Nucleus accumbens (tissue), 56 donors: ENCODE data around the gene SLC2A10.

Experiments used
- DNase-seq, 56 donors: peaks; one replicate each; lab custom pipeline; 2025; lab: John Stamatoyannopoulos, UW

Gene SLC2A10

GRCh38 chr20:46758929-46759669 lies 49.6 kb downstream of the SLC2A10 start:
- no peak for DNase-seq

- DNase-seq = no peak
Measured at GRCh38 chr20:46761566-46761965, 52.1 kb downstream of the SLC2A10 start.

GRCh38 chr20:46764068-46764467 lies 54.6 kb downstream of the SLC2A10 start:
- DNase-seq = no peak

DNA sequence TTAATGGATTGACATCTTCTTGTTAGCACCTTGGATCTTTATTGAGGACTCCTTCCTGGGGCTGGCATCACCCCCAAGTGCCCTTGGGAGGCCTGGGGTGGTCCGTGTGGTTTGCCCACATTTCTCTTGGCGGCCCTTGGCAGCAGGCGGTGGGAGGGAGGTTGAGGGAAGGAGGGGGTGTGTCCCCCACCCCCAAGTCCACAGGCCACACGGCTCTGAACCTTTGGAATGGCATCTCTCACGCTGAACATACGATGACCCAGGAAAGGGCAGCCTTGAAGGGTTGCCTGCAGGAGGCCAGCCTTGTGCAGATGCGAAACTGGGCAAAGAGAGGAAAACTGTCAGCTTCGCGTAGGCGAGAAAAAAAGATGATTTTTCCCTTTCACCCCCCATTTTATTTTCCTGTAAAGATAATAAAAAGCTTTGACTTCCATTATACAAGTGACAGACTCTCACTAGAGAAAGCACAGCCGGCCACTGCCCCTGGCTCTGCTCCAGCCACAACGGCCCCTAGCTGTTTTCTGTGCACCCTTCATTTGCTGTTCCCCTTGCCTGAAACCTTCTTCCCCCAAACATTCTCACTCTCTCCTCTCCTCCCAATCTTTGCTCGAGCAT lies 56.2 kb downstream of the SLC2A10 start:
- DNase-seq = no peak

- DNase-seq = no peak
Measured at GRCh38 chr20:46767127-46767761, 57.8 kb downstream of the SLC2A10 start.

DNA sequence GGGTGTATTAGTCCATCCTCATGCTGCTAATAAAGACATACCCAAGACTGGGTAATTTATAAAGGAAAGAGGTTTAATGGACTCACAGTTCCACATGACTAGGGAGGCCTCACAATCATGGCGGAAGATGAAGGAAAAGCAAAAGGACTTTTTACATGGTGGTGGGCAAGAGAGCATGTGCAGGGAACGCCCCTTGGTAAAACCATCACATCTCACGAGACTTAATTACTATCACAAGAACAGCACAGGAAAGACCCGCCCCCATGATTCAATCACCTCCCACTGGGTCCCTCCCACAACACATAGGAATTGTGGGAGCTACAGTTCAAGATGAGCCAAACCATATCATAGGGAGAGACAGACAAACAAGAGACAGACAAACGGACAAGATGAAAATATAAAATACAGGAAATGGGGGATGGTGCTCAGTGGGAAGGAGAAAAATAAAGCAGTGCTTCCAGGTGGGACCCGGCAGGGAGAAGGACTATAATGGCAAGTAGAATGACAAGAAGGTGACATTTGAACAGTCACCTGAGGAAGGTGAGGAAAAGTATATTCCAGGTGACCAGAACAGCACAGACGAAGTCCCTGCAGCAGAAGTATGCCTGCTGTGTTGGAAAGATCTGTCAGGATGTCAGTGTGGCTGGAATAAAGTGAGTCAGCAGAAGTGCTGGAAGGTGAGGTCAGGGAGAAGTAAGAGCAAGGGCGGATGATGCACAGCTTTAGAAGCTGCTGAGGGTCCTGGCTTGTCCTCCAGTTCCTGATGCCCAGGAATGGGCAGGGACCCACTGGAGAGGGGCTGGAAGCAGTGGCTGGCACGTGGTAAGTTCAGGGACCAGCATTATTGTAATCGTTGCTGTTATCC lies 61.1 kb downstream of the SLC2A10 start:
- DNase-seq = no peak

DNA sequence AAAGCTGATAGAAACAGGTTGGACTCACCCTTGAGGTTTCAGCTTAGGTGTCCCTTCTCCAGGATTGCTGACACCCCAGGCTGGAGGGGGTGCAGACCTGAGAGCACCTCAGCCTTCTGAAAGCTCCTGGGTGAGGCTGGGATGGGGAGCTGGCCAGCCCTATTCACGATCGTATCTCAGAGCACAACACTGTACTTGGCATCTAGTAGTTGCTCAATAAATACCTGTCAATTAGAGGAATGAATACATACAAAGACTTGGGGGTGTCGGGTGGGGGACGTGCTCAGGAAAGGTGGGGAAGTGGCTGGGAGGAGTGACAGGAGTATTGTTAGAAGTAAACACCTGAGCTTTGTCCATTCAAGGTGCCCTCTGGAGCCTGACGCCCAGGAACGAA lies 61.7 kb downstream of the SLC2A10 start:
- DNase-seq = no peak

DNA sequence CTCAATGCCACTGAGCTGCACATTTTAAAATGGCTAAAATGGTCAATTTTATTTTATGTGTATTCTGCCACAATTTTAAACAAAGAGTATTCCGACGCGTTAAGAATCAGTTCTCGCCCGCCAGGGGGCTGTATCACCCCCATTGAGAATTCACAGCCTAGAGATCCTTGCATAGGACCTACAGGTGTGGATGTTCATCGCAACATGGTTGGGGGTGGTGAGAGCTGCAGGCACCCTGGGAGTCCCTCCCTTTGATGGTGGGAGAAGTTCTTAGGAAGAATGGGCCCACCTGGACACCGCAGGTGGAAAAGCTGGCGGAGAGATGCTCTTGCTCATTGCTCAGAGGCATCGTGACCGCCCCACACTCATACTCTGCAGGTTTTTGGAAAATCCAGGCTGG lies 63.5 kb downstream of the SLC2A10 start:
- DNase-seq = no peak

- no peak for DNase-seq
Measured at GRCh38 chr20:46773680-46774079, 64.2 kb downstream of the SLC2A10 start.

DNA sequence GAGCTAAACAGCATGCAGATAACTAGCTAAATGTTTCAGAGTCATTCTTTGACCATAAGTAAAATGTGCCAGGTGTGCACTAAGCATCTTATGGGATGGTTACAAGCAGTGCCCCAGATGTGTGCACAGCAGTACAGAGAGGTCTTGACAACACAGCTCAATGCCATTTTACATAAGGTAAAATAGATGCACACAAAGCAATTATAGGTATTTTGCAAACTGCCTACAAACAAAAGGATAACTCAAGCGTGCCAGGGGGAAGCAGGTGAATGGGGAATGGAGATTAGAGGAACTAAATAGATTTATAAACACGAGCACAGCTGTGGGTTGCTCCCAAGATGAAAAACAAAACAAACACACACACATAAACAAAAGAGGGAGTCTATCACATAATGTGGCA lies 64.8 kb downstream of the SLC2A10 start:
- DNase-seq = no peak

- DNase-seq = no peak
Measured at GRCh38 chr20:46774943-46775560, 65.6 kb downstream of the SLC2A10 start.

DNA sequence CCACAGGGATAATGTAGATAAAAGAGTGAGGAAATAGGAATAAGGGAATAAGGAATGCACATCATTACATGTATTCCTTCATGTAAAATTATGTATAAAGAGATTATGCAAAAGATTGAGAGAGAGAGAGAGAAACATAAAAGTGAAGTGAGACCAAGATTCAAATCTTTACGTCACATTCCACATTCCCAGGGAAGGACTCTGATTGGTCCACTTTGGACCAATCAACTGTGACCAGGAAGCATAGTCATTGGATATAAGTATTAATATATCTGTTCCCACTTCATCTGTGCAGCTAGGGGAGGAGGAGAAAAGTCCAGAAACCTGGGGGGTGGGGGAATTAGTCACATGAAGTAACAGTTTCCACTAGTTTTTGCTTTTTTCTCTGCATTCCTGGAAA lies 66.4 kb downstream of the SLC2A10 start:
- DNase-seq = no peak

- DNase-seq = no peak
Measured at GRCh38 chr20:46777331-46777730, 67.9 kb downstream of the SLC2A10 start.

DNA sequence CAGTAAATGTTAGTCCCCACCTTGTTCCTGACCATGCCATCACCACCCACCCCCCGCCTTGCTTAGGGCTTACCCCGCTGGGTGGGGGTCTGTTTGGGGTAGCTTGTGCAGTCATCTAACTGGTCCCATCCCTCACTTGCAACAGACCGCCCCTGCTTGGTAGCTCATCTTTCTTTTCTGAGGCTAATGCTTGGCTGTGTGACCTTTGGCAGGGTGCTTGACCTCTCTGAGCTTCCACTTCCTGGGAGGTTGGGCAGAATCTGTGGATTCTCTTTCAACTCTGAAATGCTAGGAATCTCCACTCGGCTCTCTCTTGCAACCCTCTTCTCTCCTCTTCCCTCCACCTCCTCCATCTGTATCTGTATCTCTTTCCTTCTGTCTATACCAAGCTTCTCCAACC lies 70.4 kb downstream of the SLC2A10 start:
- DNase-seq = no peak

- no peak for DNase-seq
Measured at GRCh38 chr20:46784436-46785127, 75.1 kb downstream of the SLC2A10 start.
